ENCODE data around the gene PPP1R16B.
A peak's percentile ranks its signal among the peaks of the same experiment; 100 is the strongest.
"Not testable (repeated sequence)": the region's sequence is repeated elsewhere in the genome, so short reads cannot be mapped to it uniquely, and the experiment has no call there.

The PPP1R16B gene

DNA sequence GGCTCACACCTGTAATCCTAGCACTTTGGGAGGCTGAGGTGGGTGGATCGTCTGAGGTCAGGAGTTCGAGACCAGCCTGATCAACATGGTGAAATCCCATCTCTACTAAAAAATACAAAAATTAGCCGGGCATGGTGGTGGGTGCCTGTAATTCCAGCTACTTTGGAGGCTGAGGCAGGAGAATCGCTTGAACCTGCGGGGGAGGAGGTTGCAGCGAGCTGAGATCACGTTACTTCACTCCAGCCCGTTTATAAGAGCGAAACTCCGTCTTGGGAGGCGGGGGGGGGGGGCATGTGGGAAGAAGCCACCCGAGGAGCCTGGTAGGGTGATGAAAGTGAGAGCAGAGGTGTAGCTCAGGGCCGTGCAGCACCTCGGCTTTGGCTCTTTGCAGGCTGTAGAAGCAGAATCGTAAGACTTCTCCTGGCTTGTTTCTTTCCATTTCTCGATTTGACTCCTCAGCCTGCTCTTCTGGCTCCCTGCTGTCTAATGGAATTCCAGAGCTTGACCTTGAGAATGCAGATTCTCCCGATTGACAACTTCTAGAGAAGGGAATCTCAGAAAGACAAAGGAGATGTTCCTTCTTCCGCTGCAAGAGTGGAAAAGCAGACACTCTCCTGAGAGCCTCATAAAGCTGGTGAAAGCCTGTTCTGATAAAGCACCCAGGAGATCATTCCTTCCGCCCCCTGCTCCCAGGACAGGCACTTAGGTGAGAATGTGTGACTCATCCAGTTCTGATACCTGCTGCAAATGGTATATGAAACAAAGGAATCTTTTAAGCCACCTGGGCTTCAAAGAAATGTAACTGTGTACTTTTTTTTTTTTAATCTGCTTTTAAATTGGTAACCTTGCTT lies 26.0 kb upstream of the PPP1R16B start:
- Mint-ChIP-seq H3K27me3 (ENCODE audit: low read depth) (no peaks in the 10 kb centered on the region), H3K36me3 (ENCODE audit: low read depth) (peaks cover 7% of the 10 kb centered on the region), H3K27ac (no peak overlapping the region), H3K4me3 (no peak overlapping the region), H3K9me3 (no peaks in the 10 kb centered on the region), H3K4me1 (ENCODE audit: low read depth) (peaks cover 21% of the 10 kb centered on the region)

DNA sequence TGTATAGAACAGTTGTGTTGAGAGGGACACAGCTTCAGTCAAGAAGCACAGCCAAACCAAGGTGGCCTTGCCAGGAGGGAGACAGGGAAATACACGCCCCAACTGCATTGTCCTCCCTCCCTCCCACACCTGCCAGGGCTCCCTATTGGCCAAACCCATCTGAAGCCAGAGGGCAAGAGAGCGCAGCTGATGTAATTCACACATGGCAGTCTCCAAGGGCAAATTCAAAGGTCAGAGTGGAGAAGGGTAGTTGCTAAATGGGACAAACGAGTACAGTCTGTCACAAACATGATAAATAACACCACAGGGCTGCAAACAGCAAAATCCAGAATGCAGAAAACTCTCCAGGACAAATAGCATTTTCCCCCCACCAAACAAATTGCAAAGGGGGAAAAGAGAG lies 23.2 kb upstream of the PPP1R16B start:
- no peak overlapping the region for H3K4me3 Mint-ChIP-seq
- H3K9me3 Mint-ChIP-seq = no peaks in the 10 kb centered on the region
- no peaks in the 10 kb centered on the region for H3K27me3 Mint-ChIP-seq (ENCODE audit: low read depth)
- H3K27ac Mint-ChIP-seq = no peak overlapping the region
- peaks cover 9% of the 10 kb centered on the region for H3K4me1 Mint-ChIP-seq (ENCODE audit: low read depth)
- H3K36me3 Mint-ChIP-seq (ENCODE audit: low read depth) = no peaks in the 10 kb centered on the region

DNA sequence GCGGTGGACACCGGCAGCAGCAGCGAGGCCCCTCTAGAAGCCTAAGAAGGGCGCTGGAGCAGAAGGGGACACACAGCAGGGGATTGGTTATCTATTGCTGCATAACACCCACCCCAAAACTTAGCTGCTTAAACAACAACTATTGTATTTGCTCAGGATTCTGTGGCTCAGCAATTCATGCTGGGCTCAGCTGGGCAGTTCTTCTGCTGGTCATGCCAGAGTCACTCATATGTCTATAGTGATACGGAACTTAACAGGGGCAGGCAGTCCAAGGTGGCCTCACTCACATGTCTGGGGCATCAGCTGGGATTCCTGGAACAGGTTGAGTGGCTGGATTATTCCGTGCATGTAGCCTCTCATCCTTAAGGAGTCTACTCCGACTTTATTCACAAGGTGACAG lies 17.6 kb upstream of the PPP1R16B start:
- no peaks in the 10 kb centered on the region for H3K27me3 Mint-ChIP-seq (ENCODE audit: low read depth)
- H3K9me3 Mint-ChIP-seq = no peaks in the 10 kb centered on the region
- no peaks in the 10 kb centered on the region for H3K36me3 Mint-ChIP-seq (ENCODE audit: low read depth)
- peak overlapping the region; percentile 19 for H3K27ac Mint-ChIP-seq
- no peak overlapping the region for H3K4me3 Mint-ChIP-seq
- peaks cover 7% of the 10 kb centered on the region for H3K4me1 Mint-ChIP-seq (ENCODE audit: low read depth)

DNA sequence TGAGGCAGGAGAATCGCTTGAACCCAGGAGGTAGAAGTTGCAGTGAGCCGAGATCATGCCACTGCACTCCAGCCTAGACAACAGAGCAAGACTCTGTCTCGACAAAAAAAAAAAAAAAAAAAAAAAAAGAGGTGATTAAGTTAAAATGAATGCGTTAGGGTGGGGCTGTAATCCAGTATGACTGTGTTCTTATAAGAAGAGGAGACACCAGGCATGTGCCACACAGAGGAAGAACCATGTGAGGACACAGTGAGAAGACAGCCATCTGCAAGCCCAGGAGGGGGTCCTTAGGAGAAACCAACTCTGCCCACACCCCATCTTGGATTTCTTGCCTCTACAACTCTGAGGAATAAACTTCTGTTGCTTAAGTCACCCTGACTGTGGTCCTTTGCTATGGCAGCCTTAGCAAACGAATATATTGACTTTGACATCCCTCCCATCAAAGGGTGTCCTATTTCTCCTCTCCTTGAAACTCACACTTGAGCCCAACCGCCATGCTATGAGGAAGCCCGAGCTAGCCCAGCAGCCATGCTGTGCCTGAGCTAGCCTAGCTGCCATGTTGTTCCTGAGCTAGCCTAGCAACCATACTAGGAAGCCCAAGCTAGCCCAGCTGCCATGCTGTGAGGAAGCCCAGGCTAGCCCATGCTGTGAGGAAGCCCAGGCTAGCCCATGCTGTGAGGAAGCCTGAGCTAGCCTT lies 15.8 kb upstream of the PPP1R16B start:
- H3K4me3 Mint-ChIP-seq = no peak overlapping the region
- no peaks in the 10 kb centered on the region for H3K9me3 Mint-ChIP-seq
- no peak overlapping the region for H3K27ac Mint-ChIP-seq
- H3K27me3 Mint-ChIP-seq (ENCODE audit: low read depth) = no peaks in the 10 kb centered on the region
- H3K36me3 Mint-ChIP-seq (ENCODE audit: low read depth) = no peaks in the 10 kb centered on the region
- H3K4me1 Mint-ChIP-seq (ENCODE audit: low read depth) = peaks cover 13% of the 10 kb centered on the region

DNA sequence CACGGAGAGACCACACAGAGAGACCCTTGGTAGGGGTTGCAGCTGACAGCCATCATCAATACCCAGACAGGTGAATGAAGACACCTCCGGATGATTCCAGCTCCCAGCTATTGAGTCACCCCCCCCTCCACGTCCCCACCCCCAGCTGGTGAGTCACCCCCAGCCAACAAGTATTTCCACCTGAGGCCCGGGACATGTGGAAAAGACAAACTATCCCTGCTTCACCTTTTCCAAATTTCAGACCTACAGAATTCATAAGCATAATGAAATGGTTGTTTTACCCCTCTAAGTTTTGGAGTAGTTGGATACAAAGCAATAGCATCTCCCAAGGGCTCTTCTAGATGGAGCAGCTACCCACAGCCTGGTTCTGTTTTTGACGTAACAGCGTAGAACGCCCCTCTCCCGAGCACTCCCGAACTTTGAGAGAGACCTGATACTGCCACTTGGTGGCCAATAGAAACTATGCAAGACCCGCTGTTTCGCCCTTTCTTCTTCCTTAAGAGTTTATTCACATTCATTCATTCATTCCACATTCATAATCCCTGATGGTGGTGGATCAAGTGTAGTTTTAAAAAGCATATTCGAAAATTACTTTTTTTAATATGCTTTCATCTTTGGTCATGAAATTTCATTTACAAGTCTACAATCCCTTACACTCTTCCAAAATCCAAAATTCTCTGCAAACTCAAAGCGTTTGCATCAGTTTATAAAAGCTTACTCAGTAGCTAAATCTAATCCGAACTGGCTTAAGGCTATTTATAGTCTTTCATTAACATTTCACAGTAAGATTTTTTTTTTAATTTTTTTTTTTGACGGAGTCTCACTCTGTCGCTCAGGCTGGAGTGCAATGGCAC lies 15.1 kb upstream of the PPP1R16B start:
- Mint-ChIP-seq H3K36me3 (ENCODE audit: low read depth) (no peaks in the 10 kb centered on the region), H3K9me3 (no peaks in the 10 kb centered on the region), H3K27me3 (ENCODE audit: low read depth) (no peaks in the 10 kb centered on the region), H3K4me3 (peak overlapping the region; percentile 36), H3K27ac (no peak overlapping the region), H3K4me1 (ENCODE audit: low read depth) (peaks cover 15% of the 10 kb centered on the region)

DNA sequence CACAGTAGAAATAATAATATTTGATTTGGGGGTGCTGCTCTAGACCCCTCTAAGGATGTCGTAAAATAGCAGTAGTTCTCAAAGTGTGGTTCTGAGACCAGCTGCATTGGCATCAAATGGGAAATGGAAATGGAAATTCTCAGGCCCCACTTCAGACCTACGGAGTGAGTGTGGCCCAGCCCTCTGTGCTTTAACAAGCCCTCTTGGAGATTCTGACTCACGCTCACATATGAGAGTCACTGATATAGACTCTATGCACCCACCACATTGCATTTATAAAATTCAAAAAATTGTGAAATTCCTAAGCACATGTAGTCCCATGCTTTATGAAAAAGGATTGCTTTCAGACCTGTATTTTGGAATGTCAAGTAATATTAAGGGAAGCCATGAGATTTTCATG lies 14.2 kb upstream of the PPP1R16B start:
- Mint-ChIP-seq H3K4me1 (ENCODE audit: low read depth) (peaks cover 16% of the 10 kb centered on the region), H3K4me3 (no peak overlapping the region), H3K36me3 (ENCODE audit: low read depth) (no peaks in the 10 kb centered on the region), H3K27ac (no peak overlapping the region), H3K27me3 (ENCODE audit: low read depth) (no peaks in the 10 kb centered on the region), H3K9me3 (no peaks in the 10 kb centered on the region)

DNA sequence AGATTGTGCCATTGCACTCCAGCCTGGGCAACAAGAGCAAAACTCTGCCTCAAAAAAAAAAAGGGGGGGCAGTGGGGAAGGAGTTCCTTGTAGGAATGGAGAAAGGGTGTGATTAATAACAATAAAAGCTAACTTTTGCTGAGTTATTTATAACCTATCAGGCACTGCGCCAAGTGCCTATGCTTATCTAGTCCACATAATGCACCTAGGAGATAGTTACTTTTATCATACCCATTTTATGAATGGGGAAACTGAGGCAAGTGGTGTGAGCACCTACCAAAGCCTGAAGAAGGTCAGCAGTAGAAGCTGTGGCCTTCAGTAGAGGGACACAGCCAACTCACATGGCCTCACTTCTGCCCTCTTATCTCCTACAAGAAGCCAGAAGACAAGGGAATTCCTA lies 13.6 kb upstream of the PPP1R16B start:
- Mint-ChIP-seq H3K27ac (no peak overlapping the region), H3K27me3 (ENCODE audit: low read depth) (no peaks in the 10 kb centered on the region), H3K9me3 (peaks cover under 1% of the 10 kb centered on the region), H3K4me3 (no peak overlapping the region), H3K4me1 (ENCODE audit: low read depth) (peaks cover 17% of the 10 kb centered on the region), H3K36me3 (ENCODE audit: low read depth) (no peaks in the 10 kb centered on the region)

DNA sequence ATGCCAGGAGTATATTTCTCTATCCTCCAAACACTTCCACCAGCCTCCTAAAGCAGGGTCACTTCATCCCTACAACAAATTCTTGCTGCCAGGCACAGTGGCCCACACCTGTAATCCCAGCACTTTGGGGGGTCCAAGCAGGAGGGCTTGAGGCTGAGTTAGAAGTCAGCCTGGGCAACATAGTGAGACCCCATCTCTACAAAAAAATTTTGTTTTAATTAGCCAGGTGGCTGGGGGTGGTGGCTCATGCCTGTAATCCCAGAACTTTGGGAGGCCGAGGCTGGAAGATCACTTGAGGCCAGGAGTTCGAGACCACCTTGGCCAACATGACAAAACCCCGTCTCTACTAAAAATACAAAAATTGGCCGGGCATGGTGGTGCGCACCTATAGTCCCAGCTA lies 11.4 kb upstream of the PPP1R16B start:
- not testable (repeated sequence) for H3K27me3 Mint-ChIP-seq (ENCODE audit: low read depth); H3K27ac Mint-ChIP-seq; H3K4me3 Mint-ChIP-seq

DNA sequence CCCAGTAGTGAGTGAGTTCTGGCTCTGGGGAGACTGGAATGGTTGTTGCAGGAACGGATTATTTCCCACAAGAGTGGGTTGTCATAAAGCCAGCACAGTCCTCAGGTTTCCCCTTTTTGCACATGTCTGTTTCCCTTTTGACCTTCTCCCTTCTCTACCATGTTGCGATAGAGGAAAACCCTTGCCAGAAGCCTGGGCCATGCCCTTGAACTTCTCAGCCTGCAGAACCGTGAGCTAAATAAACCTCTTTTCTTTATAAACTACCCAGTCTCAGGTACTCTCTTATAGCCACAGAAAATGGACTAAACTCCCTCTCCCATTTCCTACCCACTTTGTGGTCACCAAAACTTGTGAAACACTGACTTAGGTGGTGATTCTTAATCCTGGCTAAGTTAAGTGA lies 7.2 kb upstream of the PPP1R16B start:
- Mint-ChIP-seq H3K4me1 (ENCODE audit: low read depth) (peaks cover 37% of the 10 kb centered on the region), H3K9me3 (peaks cover 16% of the 10 kb centered on the region)

More for the DNA sequence above, 11.4 kb upstream of the PPP1R16B start:
- not testable (repeated sequence) for H3K36me3 Mint-ChIP-seq (ENCODE audit: low read depth)
- peaks cover 14% of the 10 kb centered on the region for H3K9me3 Mint-ChIP-seq
- peaks cover 31% of the 10 kb centered on the region for H3K4me1 Mint-ChIP-seq (ENCODE audit: low read depth)

DNA sequence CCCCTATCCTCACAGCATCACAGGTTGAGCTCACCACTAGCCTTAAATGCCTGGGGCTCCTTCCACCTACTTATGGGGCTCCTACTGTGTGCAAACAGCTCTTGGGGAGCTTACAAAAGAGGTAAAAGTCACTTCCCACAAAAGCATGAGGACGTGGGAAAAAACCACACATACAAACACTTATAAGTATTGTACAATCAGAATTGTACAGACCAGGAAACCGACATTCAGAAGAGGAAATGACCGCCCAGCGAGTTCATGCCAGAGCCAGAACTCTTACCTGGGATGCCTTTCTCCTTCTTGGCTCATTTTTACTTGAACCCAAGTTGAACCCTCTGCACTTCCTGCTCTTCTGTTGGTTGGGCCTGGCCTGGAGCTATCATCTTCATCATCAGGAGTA lies 6.3 kb upstream of the PPP1R16B start:
- H3K27ac Mint-ChIP-seq = peak overlapping the region; percentile 69

More for the DNA sequence above, 7.2 kb upstream of the PPP1R16B start:
- Mint-ChIP-seq H3K4me3 (no peak overlapping the region), H3K27ac (peak overlapping the region; percentile 2), H3K36me3 (ENCODE audit: low read depth) (peaks cover 10% of the 10 kb centered on the region), H3K27me3 (ENCODE audit: low read depth) (no peaks in the 10 kb centered on the region)

DNA sequence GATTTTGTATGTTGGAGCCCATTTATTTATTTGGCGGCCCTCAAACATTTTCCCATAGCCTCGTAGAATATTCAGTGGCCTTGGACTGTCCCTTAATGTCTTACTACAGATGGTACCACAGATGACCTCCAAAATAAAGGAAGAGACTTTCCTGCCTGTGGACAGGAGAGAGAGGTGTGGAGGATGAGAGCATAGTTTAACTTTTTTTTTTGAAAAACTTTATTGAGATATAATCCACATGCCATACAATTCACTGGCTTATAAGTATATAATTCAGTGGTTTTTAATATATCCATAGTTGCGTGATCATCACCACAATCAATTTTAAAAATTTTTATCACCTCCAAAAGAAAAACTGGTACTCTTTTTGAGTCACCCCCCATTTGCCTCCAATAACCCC lies 4.6 kb upstream of the PPP1R16B start:
- Mint-ChIP-seq H3K4me3 (no peak overlapping the region), H3K4me1 (ENCODE audit: low read depth) (peaks cover 48% of the 10 kb centered on the region), H3K36me3 (ENCODE audit: low read depth) (peaks cover 10% of the 10 kb centered on the region), H3K9me3 (peaks cover 16% of the 10 kb centered on the region), H3K27ac (no peak overlapping the region), H3K27me3 (ENCODE audit: low read depth) (no peaks in the 10 kb centered on the region)

More for the DNA sequence above, 6.3 kb upstream of the PPP1R16B start:
- H3K36me3 Mint-ChIP-seq (ENCODE audit: low read depth) = peaks cover 10% of the 10 kb centered on the region
- no peaks in the 10 kb centered on the region for H3K27me3 Mint-ChIP-seq (ENCODE audit: low read depth)
- peaks cover 40% of the 10 kb centered on the region for H3K4me1 Mint-ChIP-seq (ENCODE audit: low read depth)
- H3K4me3 Mint-ChIP-seq = peak overlapping the region; percentile 51
- H3K9me3 Mint-ChIP-seq = peaks cover 16% of the 10 kb centered on the region

DNA sequence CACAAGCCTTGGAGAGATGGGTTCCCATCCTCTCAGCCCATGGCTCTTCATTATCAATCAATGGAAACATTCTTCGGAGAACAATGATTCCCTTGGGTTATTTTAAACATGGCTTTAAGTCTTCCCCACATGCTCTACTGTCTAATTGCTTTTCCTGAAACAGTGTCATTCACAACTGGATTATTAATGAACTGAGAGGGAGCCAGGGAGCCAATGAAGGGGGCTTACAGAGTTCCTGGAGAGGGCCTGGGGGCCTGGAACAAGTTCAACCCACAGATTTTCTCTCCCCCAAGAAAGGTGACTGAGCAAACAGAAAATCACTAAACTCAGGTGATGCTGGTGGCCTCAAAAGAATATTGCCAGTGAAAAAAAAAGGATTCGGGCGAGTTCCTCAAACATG lies 1.3 kb upstream of the PPP1R16B start:
- Mint-ChIP-seq H3K4me1 (ENCODE audit: low read depth) (peaks cover 50% of the 10 kb centered on the region), H3K27ac (peak overlapping the region; percentile 98), H3K9me3 (peaks cover under 1% of the 10 kb centered on the region), H3K27me3 (ENCODE audit: low read depth) (no peaks in the 10 kb centered on the region), H3K36me3 (ENCODE audit: low read depth) (peaks cover 19% of the 10 kb centered on the region), H3K4me3 (peak overlapping the region; percentile 90)

DNA sequence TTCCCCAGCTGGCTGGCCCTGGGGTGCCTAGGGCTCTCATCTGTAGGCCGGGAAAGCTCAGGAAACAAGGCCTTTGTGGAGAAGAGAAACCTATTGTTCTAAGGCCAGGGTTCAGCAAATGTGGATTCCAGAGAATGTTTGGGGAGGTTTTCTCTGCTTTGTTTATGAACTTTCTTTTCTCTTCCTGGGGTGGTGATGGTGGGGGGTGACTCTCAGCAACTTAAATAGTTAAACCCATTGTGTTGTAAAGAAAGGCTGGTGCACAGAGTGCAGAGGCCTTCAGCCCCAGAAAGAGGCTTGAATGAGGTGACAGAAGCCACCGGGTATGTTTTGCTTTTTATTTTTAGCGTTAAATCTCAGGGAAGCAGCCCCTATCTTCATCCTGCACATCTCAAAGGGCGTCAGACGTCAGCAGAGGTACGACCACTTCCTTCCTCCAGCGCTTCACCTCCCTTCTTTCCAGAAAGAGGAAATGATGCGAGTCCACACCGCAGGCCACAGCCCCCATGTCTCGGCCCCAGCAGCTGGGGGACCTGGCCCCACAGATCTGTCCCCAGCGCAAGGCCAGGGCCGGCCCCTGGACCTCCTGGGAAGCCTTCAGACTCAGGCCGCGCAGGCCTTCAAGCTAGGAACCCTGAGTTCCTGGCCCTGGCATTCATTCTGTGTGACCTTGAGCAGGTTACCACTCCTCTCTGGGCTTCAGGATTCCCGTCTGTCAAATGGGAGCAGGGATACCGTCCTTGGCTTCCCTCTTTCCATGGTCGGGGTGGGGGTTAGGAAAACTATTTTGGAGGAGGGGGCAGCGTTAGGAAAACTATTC lies 605 bp upstream of the PPP1R16B start:
- H3K9me3 Mint-ChIP-seq = no peaks in the 10 kb centered on the region
- peak overlapping the region; percentile 90 for H3K4me3 Mint-ChIP-seq
- peaks cover 22% of the 10 kb centered on the region for H3K36me3 Mint-ChIP-seq (ENCODE audit: low read depth)
- H3K27me3 Mint-ChIP-seq (ENCODE audit: low read depth) = no peaks in the 10 kb centered on the region
- peaks cover 51% of the 10 kb centered on the region for H3K4me1 Mint-ChIP-seq (ENCODE audit: low read depth)
- peak overlapping the region; percentile 98 for H3K27ac Mint-ChIP-seq
